Retina (tissue), 1 donor: Measurements from ENCODE around the gene G6PC1.

Experiments
- DNase-seq: peaks from one replicate; pipeline ENCODE4 v3.0.0-alpha.2; 2016

G6PC1 gene

GRCh38 chr17:42950044-42950783 is 49.6 kb downstream of the G6PC1 start:
- no peak for DNase-seq
